ENCODE measurements around the gene CWF19L2. TPM values are rescaled to one million over a fixed set of nuclear protein-coding genes. Genes with fewer than 3 reads are reported as not detected.

CWF19L2 gene
- total RNA-seq, 3 donors from 2014 or later = 28.2 to 39.8 (median 29.8) TPM

DNA sequence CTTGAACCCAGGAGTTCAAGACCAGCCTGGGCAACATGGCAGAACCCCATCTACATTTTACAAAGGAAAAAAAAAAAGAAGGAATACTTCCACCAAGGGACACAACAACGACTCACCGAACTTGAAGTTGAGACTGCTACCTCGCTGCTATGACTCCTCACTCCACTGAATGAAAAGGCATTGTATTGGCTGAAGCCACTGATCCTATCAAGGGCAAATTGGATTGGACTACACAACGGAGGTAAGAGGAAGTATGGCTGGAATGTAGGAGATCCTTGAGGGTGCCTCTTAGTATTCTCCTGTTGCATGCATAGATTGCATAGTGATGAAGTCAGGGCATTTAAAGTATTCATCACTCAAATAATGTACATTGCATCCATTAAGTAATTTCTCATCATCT is 97.9 kb downstream of the CWF19L2 start:
- Histone ChIP-seq H3K27ac (no peak overlapping the region), H3K4me3 (no peak overlapping the region), H3K36me3 (no peaks in the 10 kb centered on the region), H3K9me3 (no peaks in the 10 kb centered on the region), H3K4me1 (no peaks in the 10 kb centered on the region), H3K27me3 (no peaks in the 10 kb centered on the region)
- intact Hi-C loops (cut with DNase I; ENCODE audit: low total_unique reads) = no loop called here
- DNase-seq (ENCODE audit: low spot score in 2 of 2) = no peak
- TF ChIP-seq POLR2AphosphoS5 (IDR thresholded peaks at IDR 0.05) = no peak
- TF ChIP-seq, protein P1, sequence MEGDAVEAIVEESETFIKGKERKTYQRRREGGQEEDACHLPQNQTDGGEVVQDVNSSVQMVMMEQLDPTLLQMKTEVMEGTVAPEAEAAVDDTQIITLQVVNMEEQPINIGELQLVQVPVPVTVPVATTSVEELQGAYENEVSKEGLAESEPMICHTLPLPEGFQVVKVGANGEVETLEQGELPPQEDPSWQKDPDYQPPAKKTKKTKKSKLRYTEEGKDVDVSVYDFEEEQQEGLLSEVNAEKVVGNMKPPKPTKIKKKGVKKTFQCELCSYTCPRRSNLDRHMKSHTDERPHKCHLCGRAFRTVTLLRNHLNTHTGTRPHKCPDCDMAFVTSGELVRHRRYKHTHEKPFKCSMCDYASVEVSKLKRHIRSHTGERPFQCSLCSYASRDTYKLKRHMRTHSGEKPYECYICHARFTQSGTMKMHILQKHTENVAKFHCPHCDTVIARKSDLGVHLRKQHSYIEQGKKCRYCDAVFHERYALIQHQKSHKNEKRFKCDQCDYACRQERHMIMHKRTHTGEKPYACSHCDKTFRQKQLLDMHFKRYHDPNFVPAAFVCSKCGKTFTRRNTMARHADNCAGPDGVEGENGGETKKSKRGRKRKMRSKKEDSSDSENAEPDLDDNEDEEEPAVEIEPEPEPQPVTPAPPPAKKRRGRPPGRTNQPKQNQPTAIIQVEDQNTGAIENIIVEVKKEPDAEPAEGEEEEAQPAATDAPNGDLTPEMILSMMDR (IDR thresholded peaks at IDR 0.05) = no peak
- no peak for TF ChIP-seq POLR2A (IDR thresholded peaks at IDR 0.05)

DNA sequence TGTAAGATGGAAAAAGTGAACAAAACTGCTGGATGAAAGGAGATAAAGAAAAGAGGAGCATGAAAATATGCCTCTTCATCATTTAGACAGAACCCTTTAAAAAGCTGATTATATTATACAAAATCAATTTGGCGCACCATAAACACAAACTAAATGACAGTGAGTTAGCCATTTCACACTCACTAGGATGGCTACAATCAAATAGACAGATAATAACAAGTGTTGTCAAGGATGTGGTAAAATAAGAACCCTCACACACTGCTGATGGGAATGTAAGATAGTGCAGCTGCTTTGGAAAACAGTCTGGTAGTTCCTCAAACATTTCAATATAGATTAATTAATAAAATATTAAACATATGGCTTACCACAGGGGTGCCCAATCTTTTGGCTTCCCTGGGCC is 99.7 kb downstream of the CWF19L2 start:
- no peak for TF ChIP-seq POLR2AphosphoS5 (IDR thresholded peaks at IDR 0.05)
- no peak for TF ChIP-seq POLR2A (IDR thresholded peaks at IDR 0.05)
- TF ChIP-seq, protein P1 (IDR thresholded peaks at IDR 0.05) = no peak
- no peak overlapping the region for H3K27ac ChIP-seq
- no peaks in the 10 kb centered on the region for H3K27me3 ChIP-seq
- no peaks in the 10 kb centered on the region for H3K9me3 ChIP-seq
- no peak overlapping the region for H3K4me3 ChIP-seq
- intact Hi-C loops (cut with DNase I; ENCODE audit: low total_unique reads) = no loop called here
- no peak for DNase-seq (ENCODE audit: low spot score in 2 of 2)
- no peaks in the 10 kb centered on the region for H3K36me3 ChIP-seq
- H3K4me1 ChIP-seq = no peaks in the 10 kb centered on the region

DNA sequence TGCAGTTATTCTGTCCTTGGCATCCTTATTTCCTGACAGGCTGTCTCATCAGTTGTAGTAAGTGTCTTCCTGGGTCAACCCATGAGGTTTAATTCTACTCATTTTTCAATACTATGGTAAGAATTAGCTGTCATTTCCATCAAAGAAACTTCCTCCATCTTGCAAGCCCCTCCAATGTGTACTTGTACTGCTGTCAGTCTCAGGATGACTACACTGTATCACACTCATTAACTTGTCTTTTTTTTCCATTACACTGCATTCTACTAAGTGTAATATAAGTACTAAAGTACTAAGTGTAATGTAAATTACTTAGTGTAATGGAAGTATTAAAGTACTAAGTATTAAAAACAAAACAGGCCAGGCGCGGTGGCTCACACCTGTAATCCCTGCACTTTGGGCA is 102.8 kb downstream of the CWF19L2 start:
- Histone ChIP-seq H3K27me3 (no peaks in the 10 kb centered on the region), H3K36me3 (no peaks in the 10 kb centered on the region), H3K4me1 (no peaks in the 10 kb centered on the region), H3K27ac (no peak overlapping the region), H3K4me3 (no peak overlapping the region), H3K9me3 (no peaks in the 10 kb centered on the region)
- intact Hi-C loops (cut with DNase I; ENCODE audit: low total_unique reads) = no loop called here
- DNase-seq (ENCODE audit: low spot score in 2 of 2) = no peak
- TF ChIP-seq, protein P1 (IDR thresholded peaks at IDR 0.05) = no peak
- no peak for TF ChIP-seq POLR2A (IDR thresholded peaks at IDR 0.05)
- TF ChIP-seq POLR2AphosphoS5 (IDR thresholded peaks at IDR 0.05) = no peak

DNA sequence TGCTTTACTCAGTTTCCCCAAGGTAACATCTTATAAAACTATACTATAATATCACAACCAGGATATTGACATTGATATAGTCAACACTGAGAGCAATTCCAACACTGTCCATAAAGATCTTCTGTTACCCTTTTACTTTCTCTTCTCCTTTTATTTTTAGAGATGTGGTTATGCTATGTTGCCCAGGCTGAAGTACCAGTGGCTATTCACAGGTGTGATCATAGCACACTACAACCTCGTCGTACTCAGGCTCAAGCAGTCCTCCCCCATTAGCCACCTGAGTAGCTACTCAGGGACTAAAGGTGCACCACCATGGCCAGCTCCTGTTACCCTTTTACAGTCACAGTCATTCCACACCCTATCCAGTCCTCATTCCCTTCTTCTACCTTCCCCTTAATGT is 119.7 kb downstream of the CWF19L2 start:
- no peak for TF ChIP-seq POLR2A (IDR thresholded peaks at IDR 0.05)
- TF ChIP-seq, protein P1 (IDR thresholded peaks at IDR 0.05) = no peak
- intact Hi-C loops (cut with DNase I; ENCODE audit: low total_unique reads) = no loop called here
- Histone ChIP-seq H3K27me3 (no peaks in the 10 kb centered on the region), H3K4me1 (no peaks in the 10 kb centered on the region), H3K36me3 (no peaks in the 10 kb centered on the region), H3K9me3 (no peaks in the 10 kb centered on the region), H3K27ac (no peak overlapping the region), H3K4me3 (no peak overlapping the region)
- DNase-seq (ENCODE audit: low spot score in 2 of 2) = no peak

DNA sequence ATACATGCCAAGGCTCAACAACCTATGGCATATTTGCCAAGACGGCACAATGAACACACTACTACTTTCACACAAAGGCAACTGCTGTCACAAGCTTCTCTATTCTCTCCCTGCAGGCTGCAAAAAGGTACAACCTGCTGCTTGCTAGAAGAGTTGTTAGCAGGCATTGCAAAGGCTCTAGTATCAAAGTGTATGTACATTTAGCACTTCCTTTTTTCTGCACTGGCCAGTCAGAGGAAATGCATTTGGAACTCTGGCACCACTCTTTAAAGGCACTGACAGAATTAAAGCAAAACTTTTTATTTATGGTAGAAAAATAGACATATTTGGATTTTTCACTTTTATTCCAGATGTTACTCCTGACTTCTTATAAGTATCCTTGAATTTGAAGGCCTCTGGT is 125.9 kb downstream of the CWF19L2 start:
- Histone ChIP-seq H3K36me3 (no peaks in the 10 kb centered on the region), H3K27me3 (no peaks in the 10 kb centered on the region), H3K4me1 (no peaks in the 10 kb centered on the region), H3K27ac (no peak overlapping the region), H3K9me3 (no peaks in the 10 kb centered on the region), H3K4me3 (no peak overlapping the region)
- intact Hi-C loops (cut with DNase I; ENCODE audit: low total_unique reads) = no loop called here
- no peak for DNase-seq (ENCODE audit: low spot score in 2 of 2)
- TF ChIP-seq POLR2AphosphoS5 (IDR thresholded peaks at IDR 0.05) = no peak
- no peak for TF ChIP-seq POLR2A (IDR thresholded peaks at IDR 0.05)

DNA sequence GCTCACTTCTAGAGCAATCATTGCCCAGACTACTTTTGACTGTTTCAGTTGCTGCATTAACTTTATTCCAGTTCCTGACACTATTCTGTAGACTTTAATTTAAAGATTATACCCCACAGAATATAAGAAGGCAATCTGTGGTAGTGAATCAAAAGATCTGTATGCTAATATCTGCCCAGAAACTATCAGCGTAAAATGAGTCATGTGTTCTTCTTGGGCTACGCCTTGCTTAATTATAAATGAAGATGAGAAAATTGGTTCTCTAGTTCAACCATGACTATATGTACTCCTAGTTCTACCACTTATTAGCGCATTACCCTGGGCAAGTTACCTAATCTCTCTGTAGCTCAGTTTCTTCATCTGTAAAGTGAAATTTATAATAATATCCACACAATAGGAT is 128.5 kb downstream of the CWF19L2 start:
- no peaks in the 10 kb centered on the region for H3K4me1 ChIP-seq
- H3K36me3 ChIP-seq = no peaks in the 10 kb centered on the region
- no peaks in the 10 kb centered on the region for H3K9me3 ChIP-seq
- no peak for DNase-seq (ENCODE audit: low spot score in 2 of 2)
- no peak overlapping the region for H3K4me3 ChIP-seq
- intact Hi-C loops (cut with DNase I; ENCODE audit: low total_unique reads) = no loop called here
- TF ChIP-seq POLR2AphosphoS5 (IDR thresholded peaks at IDR 0.05) (no peak), POLR2A (IDR thresholded peaks at IDR 0.05) (no peak)
- TF ChIP-seq, protein P1 (IDR thresholded peaks at IDR 0.05) = no peak
- H3K27ac ChIP-seq = no peak overlapping the region
- H3K27me3 ChIP-seq = no peaks in the 10 kb centered on the region

Data from breast epithelium (tissue), 4 donors.